ENCODE data around the gene MRAP.

MRAP gene

DNA sequence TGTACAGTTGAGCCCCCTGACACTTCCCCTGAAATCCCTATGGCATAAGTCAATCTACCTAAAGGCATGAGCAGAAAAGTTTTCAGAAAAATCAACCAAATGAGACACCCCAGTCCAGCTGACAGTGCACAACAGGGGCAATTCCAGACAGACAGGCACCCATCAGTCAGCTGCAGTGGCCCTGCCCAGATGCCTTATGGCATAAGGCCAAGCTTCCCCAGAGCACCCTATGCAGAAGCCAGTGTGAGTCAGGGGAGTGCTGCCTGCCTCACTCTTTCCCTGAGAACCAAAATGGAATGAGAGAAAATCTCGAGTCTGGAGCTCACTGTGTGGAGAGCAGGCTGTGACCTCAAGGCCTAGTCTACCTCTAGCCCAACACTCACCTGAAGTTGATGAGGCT lies 38.1 kb downstream of the MRAP start:
- Histone ChIP-seq H3K27me3 (ENCODE audit: insufficient read depth, poor library complexity, severe bottlenecking) (no peaks in the 10 kb centered on the region), H3K27ac (replicated peaks) (no peak overlapping the region), H3K4me3 (replicated peaks; ENCODE audit: insufficient read depth, low read length) (no peak overlapping the region)
- no peak for TF ChIP-seq SPI1 (IDR thresholded peaks at IDR 0.05; ENCODE audit: borderline replicate concordance, low read depth)
- no peak for TF ChIP-seq POLR2AphosphoS5 (IDR thresholded peaks at IDR 0.05; ENCODE audit: low read depth)
- no peak for TF ChIP-seq REST (IDR thresholded peaks at IDR 0.05; ENCODE audit: insufficient replicate concordance, low read depth)
- no peak for TF ChIP-seq GABPA (IDR thresholded peaks at IDR 0.05; ENCODE audit: low read depth)
- TF ChIP-seq, protein P1, sequence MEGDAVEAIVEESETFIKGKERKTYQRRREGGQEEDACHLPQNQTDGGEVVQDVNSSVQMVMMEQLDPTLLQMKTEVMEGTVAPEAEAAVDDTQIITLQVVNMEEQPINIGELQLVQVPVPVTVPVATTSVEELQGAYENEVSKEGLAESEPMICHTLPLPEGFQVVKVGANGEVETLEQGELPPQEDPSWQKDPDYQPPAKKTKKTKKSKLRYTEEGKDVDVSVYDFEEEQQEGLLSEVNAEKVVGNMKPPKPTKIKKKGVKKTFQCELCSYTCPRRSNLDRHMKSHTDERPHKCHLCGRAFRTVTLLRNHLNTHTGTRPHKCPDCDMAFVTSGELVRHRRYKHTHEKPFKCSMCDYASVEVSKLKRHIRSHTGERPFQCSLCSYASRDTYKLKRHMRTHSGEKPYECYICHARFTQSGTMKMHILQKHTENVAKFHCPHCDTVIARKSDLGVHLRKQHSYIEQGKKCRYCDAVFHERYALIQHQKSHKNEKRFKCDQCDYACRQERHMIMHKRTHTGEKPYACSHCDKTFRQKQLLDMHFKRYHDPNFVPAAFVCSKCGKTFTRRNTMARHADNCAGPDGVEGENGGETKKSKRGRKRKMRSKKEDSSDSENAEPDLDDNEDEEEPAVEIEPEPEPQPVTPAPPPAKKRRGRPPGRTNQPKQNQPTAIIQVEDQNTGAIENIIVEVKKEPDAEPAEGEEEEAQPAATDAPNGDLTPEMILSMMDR (IDR thresholded peaks at IDR 0.05; ENCODE audit: insufficient read depth, low read length), result no peak
- DNase-seq (ENCODE audit: low read depth in 1 of 2, low spot score in 1 of 2), result no peak

DNA sequence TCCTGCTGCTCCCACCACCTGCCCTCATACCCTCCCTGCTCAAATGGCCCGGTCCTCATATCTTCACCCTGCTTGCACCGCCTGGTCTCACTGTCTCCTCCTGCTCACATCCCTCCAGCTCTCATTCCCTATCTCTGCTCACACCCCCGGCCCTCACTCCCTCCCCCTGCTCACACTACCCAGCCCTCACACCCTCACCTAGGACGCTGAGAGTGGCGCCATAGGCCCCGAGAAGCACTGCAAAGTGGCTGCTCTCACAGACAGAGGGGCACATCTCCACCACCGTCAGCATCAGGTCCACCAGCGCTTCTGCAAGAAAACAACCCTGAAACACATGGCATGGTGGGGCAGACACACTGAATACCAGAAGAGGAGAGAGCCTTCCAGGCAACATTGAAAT lies 38.6 kb downstream of the MRAP start:
- TF ChIP-seq, protein P1 (IDR thresholded peaks at IDR 0.05; ENCODE audit: insufficient read depth, low read length), result no peak
- TF ChIP-seq POLR2AphosphoS5 (IDR thresholded peaks at IDR 0.05; ENCODE audit: low read depth) (no peak), GABPA (IDR thresholded peaks at IDR 0.05; ENCODE audit: low read depth) (no peak), REST (IDR thresholded peaks at IDR 0.05; ENCODE audit: insufficient replicate concordance, low read depth) (no peak), SPI1 (IDR thresholded peaks at IDR 0.05; ENCODE audit: borderline replicate concordance, low read depth) (no peak)
- Histone ChIP-seq H3K27ac (replicated peaks) (no peak overlapping the region), H3K4me3 (replicated peaks; ENCODE audit: insufficient read depth, low read length) (no peak overlapping the region), H3K27me3 (ENCODE audit: insufficient read depth, poor library complexity, severe bottlenecking) (no peaks in the 10 kb centered on the region)
- no peak for DNase-seq (ENCODE audit: low read depth in 1 of 2, low spot score in 1 of 2)

- H3K27me3 ChIP-seq (ENCODE audit: insufficient read depth, poor library complexity, severe bottlenecking), result no peaks in the 10 kb centered on the region
- DNase-seq (ENCODE audit: low read depth in 1 of 2, low spot score in 1 of 2), result no peak
- no peak overlapping the region for H3K27ac ChIP-seq (replicated peaks)
- no peak overlapping the region for H3K4me3 ChIP-seq (replicated peaks; ENCODE audit: insufficient read depth, low read length)
- TF ChIP-seq, protein P1 (IDR thresholded peaks at IDR 0.05; ENCODE audit: insufficient read depth, low read length), result no peak
Measured at GRCh38 chr21:32338209-32338921, 39.7 kb downstream of the MRAP start.

All from HL-60 (cell line).